HK-2 (cell line): ENCODE measurements around the gene RNU6-9.

Source experiments
- DNase-seq: peaks from one replicate; pipeline ENCODE4 v3.0.0-alpha.2; 2018; ENCODE audit not compliant: unreplicated experiment

RNU6-9 gene

GRCh38 chr19:898663-899062 is 5.4 kb downstream of the RNU6-9 start:
- no peak for DNase-seq

DNA sequence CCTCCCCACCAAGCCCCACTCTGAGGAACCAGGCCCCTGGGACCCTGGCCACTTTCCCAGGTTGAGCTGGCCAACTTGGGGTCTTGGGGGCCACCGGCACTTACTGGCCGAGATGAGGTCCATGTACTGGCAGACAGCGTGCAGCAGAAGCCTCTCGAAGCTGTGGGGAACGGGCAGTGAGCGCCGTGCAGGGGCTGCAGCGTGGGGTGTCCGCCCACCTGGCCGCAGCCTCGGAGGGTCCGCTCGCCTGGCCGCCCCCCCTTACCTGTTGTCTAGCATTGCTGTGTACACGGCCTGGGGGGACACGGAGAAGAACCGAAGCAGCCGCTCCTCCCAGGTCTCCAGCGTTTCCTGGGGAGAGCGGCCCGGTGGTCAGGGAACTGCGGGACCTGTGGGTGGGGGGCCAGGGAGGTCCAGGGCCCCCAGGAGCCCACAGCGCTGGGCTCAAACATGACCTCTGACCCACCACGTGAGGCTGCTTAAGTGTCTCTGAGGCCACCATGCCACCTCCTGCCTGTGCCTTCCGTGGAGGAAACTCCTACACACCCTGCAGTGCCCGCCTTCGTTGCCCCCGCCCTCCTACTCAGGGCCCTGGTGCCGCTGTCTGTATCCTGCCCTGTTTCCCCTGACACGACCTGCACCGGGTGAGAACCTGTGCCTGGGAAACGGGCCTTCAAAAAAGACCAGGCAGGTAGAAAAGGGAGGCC is 6.2 kb downstream of the RNU6-9 start:
- no peak for DNase-seq

DNA sequence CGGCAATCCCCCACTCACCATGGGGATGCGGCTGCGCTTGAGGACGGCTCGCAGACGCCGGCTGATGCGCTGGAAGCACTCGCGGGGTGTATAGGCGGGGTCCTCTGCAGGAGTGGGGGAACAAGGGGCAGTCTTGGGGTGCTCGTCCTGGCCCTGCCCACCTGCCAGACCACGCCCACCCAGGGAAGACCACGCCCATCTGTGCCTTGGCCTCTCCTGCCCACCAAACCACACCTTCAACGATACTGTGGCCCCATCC is 6.7 kb downstream of the RNU6-9 start:
- DNase-seq, result no peak

DNA sequence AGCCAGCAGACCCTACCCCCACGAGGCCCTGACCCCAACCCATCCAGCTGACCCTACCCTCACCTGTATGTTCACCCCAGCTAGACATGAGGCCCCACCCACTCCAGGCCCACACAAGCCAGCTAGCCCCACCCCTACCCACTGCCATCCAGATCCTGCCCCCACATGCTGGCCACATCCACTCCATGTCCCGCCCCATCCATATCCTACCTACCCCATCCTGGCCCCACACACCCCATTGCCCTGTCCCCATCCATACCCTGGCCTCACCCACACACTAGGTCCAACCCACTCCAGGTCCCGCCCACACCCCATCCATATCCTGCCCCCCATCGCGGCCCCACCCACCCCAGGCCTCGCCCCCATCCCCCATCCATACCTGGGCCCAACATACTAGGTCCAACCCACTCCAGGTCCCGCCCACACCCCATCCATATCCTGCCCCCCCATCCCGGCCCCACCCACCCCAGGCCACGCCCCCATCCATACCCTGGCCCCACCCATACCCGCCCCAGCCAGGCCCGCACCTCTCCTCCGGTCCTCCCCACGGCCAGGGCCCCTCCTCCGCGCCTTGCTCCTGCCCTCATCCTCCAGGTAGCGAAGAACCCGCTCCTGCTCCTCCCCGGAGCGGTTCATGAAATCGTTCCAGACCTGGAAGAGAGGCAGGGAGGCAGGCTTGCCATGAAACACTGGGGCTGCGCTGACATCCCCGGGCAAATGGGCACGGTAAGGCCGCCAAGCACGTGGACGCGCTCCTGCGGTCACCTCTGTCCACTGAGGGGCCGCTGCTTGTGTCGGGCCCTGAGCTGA is 7.2 kb downstream of the RNU6-9 start:
- DNase-seq, result no peak

DNA sequence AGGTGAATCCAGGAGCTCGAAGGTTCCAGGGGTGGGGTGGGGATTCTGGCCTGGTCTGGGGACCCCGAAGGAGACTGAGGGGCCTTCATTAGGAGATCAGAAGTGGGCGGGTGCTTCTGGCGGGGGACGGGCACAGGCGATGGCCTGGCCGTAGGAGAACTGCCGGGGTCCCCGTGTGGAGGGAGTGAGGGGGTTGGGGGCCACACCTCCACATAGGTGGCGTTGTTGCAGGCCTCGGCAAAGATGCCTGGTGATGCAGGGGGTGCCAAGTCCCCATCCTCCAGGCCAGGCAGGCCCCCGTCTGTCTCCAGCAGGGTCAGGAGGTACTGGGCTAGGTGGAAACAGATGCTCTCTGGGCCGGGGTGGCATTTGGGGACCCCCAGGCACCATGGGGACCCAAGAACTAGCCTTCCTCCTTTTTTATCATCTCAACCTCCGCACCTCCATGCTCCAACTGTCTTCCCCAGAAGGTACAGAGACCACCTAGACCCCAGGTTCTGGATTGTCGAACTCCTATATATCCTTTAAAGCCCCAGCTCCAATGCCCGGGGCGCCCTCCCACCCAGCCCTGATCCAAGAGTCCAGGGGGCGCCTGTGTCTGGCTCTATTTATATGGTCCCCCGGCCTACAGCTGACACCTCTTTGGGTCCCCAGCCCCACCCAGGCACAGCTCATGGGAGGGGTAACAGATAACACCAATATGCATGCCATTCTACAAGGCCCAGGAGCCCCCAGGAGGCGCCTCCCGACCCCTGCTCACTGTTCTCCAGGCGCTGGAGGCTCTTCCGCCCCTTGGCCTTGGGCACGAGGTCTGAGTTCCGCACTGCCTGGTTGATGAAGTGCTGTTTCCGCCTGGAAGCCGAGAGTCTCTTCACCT is 8.2 kb downstream of the RNU6-9 start:
- no peak for DNase-seq

GRCh38 chr19:902093-902370 is 8.7 kb downstream of the RNU6-9 start:
- DNase-seq, result no peak

DNA sequence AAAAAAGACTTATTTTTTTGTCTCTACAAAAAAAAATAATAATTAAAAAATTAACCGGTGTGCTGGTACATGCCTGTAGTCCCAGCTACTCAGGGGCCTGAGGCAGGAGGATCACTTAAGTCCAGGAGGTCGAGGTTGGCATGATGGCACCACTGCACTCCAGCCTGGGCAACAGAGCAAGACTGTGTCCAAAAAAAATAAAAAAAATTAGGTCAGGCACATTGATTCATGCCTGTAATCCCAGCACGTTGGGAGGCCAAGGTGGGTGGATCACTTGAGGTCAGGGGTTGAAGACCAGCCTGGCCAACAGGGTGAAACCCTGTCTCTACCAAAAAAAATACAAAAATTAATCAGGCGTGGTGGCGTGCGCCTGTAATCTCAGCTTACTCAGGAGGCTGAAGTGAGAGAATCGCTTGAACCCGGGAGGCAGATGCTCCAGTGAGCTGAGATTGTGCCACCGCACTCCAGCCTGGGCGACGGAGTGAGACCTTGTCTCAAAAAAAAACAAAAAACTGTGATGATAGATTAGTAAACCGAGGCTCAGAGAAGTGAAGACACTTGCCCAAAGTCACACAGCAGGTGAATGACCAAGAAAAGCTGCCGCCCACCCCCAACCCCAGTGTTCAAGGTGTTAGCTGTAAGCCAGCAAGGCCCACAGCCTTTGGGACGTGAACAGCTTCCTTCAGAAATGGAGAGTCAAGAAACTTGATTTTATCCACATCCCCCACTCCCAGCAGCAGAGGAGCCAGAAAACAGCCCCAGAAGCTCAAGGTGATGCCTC is 9.4 kb downstream of the RNU6-9 start:
- DNase-seq, result no peak

DNA sequence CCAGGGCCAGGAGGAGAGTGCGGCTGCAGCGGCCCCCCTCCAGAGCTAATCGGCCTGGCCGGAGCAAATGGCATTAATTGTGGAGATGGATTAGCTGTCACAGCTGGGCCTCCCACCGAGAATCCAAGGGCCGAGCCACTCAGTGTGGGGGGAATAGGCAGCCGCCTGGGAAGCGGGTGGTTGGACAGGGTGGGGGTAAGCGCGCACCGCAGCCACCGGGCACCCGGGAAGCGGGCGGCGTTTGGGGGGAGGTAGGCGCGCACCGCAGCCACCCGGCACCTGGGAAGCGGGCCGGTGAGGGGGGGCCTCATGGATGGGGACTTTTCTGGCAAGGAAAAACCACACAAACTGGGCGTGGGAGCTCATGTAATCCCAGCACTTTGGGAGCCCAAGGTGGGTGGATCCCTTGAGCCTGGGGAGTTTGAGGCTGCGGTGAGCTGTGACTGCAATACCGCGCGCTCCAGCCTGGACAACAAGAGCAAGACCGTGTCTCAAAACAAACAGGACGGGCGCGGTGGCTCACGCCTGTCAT is 10.0 kb downstream of the RNU6-9 start:
- no peak for DNase-seq

- no peak for DNase-seq
Measured at GRCh38 chr19:904545-904944, 11.3 kb downstream of the RNU6-9 start.

GRCh38 chr19:906480-906879 is 13.2 kb downstream of the RNU6-9 start:
- DNase-seq, result no peak

- no peak for DNase-seq
Measured at GRCh38 chr19:907183-907853, 14.0 kb downstream of the RNU6-9 start.

DNA sequence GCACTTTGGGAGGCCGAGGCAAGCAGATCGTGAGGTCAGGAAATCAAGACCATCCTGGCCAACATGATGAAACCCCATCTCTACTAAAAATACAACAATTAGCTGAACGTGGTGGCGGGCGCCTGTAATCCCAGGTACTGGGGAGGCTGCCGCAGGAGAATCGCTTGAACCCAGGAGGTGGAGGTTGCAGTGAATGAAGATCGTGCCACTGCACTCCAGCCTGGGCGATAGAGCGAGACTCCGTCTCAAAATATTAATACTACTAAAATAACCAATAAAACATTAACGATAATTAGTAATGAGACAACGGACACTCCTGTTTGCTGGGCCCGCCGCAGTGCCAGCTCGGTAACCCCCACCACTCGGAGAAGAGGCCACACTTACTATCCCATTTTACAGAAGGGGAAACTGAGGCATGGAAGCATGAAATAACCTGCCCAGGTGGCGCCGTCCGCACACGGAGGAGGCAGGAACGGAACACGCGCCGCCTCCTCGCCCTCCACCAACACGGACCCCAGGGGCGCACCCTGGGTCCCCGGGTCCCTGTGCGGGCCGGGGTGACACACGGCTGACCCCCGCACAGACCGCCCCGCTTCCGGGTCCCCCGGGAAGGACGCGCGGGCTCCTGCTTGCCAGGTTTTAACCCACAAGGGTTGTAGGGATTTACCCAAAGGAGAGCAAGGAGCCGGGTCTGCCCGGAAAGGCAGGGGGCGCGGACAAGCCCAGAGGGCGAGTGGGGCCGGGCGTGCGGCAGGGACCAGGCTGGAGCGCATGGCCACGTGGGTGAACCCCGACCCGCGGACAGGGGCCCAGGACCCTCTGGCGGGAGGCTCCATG is 18.1 kb downstream of the RNU6-9 start:
- DNase-seq, result no peak

GRCh38 chr19:912181-913079 is 19.1 kb downstream of the RNU6-9 start:
- no peak for DNase-seq

DNA sequence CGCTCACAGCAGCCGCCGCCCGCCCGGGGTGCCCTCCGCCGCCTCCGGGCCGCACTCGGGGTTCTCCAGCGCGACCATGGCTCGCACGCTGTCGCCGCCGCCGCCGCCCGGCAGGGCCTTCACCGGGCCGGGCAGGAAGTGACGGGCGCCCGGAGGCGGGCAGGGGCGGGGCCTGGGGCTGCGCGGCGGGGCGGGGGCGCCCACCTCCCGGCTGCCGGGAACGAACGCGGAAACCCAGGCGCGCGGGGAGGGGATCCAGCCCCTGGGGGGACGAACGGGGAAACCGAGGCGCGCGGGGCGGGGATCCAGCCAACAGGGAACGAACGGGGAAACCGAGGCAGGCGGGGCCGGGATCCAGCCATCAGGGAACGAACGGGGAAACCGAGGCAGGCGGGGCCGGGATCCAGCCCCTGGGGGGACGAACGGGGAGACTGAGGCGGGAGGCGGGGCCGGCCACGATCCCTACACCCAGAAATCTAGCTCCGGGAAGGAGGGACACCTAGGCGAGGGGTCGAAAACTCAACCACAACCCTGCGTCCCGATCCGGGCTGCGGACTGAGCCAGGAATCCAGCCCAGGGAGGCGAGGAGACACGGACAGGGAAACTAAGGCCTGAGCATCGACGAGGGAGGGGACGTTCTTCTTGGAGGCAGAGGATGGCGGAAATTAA is 19.9 kb downstream of the RNU6-9 start, which contains the start of gene R3HDM4:
Gene R3HDM4 (minus strand): TSS at position 140 of the 669 bp plus-strand sequence. CDS start 62 bp downstream, at position 78.
- peak; percentile 66 for DNase-seq

DNA sequence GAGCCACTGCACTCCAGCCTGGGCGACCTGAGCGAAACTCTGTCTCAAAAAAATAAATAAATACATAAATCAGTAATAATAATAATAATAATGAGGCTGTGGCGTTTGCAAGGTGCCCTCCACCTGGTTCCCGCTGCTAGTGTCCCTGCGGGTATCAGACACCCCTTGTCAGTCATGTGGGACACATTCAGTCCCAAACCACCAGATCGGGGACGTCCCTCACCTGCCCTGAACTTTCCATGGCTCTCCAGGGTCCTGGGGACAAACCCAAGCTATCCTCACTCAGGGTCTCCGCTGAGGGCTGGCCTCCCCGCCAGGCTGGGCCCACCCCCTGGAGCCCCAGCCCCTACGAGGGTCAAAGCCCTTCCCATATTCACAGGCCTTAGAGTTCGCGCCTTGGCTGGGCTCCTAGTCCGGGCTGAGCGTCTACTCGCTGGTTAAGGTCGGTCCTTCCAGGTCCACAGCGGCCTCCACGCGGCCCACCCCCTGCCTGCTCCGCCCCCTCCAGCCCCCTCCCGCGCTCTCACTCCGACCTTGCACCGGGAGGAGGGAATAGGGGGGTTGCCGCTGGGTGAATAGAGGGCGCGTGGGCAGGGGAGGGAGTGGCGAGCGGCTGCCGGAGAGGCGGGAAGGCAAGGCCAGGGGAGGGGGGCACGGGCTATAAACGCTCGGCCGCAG is 23.5 kb downstream of the RNU6-9 start:
- DNase-seq, result no peak

- peak; percentile 35 for DNase-seq
Measured at GRCh38 chr19:917323-918151, 24.3 kb downstream of the RNU6-9 start, which contains the start of gene KISS1R. TSS of gene KISS1R (plus strand) at chr19:917333. CDS start at chr19:917503, 170 bp downstream.

DNA sequence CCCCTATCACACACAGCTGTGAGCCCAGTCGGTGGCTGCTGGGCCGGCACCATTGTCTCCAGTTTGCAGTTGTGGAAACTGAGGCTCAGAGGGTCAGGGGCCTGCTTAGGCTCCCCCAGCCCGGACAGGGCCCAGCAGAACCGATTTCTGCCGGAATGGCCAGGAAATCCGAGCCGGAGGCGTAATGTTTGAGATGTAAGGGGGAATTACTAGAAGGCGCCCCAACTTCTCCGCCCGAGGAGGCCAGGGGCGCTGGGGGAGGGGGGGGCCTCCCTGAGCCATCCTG is 24.8 kb downstream of the RNU6-9 start:
- no peak for DNase-seq
